Neural cell (in vitro differentiated cells): ENCODE measurements around the gene PLCB1. TPM values are rescaled to one million over a fixed set of nuclear protein-coding genes. Genes with fewer than 3 reads are reported as not detected.

Experiments
- H2AFZ ChIP-seq: fragments of 200-600, 300-800 bp; sonication (generic), shearing (Covaris generic); 2 replicates; pipeline ENCODE4 v1.6.0; 2014; ENCODE audit warnings: low read depth, mild to moderate bottlenecking, antibody characterized with exemption, low read length, moderate library complexity
- H3F3A ChIP-seq: fragments of 200-600 bp; shearing (Covaris generic); 2 replicates; pipeline ENCODE4 v1.6.1; 2016; ENCODE audit warnings: mild to moderate bottlenecking, moderate library complexity, mixed read lengths, antibody characterized with exemption, low read length; ENCODE audit not compliant: insufficient read depth, poor library complexity, severe bottlenecking
- H3K27ac ChIP-seq: fragments of 200-600, 300-800 bp; sonication (generic), shearing (Covaris generic); 2 replicates; pipeline ENCODE4 v1.5.1; 2014; ENCODE audit warnings: mild to moderate bottlenecking, low read length, moderate library complexity
- H3K27me3 ChIP-seq: fragments of 300-800, 200-600 bp; sonication (generic), shearing (Covaris generic); 2 replicates; pipeline ENCODE4 v1.6.0; 2014; ENCODE audit warnings: mild to moderate bottlenecking, low read depth, low read length, moderate library complexity; ENCODE audit not compliant: insufficient read depth
- H3K36me3 ChIP-seq: fragments of 300-800, 200-600 bp; sonication (generic), shearing (Covaris generic); 2 replicates; pipeline ENCODE4 v1.5.1; 2014; ENCODE audit warnings: mild to moderate bottlenecking, antibody characterized with exemption, low read length, moderate library complexity; ENCODE audit not compliant: insufficient read depth
- H3K4me2 ChIP-seq: fragments of 300-800, 200-600 bp; sonication (generic), shearing (Covaris generic); 2 replicates; pipeline ENCODE4 v1.6.0; 2014; ENCODE audit warnings: mild to moderate bottlenecking, low read length
- H3K4me3 ChIP-seq: fragments of 300-800, 200-600 bp; sonication (generic), shearing (Covaris generic); 2 replicates; pipeline ENCODE4 v1.5.1; 2014; ENCODE audit warnings: mild to moderate bottlenecking, low read length, moderate library complexity
- H3K79me2 ChIP-seq: fragments of 200-600 bp; shearing (Covaris generic); replicated peaks from 2 replicates; pipeline ENCODE4 v1.6.0; 2014; ENCODE audit warnings: mild to moderate bottlenecking, low read length, moderate library complexity; ENCODE audit not compliant: insufficient read depth
- H3K9ac ChIP-seq: fragments of 300-800, 200-600 bp; sonication (generic), shearing (Covaris generic); 2 replicates; pipeline ENCODE4 v1.6.1; 2016; ENCODE audit warnings: mild to moderate bottlenecking, low read length, mixed read lengths
- H3K9me2 ChIP-seq: fragments of 200-600 bp; shearing (Covaris generic); 2 replicates; pipeline ENCODE4 v1.6.1; 2016; ENCODE audit warnings: mild to moderate bottlenecking, low read length, mixed read lengths; ENCODE audit not compliant: insufficient read depth
- H3K9me3 ChIP-seq: fragments of 200-600, 300-800 bp; sonication (generic), shearing (Covaris generic); 2 replicates; pipeline ENCODE4 v1.6.1; 2016; ENCODE audit warnings: mild to moderate bottlenecking, mixed run types, low read length, moderate library complexity, mixed read lengths
- H4K20me1 ChIP-seq: fragments of 200-600 bp; shearing (Covaris generic); 2 replicates; pipeline ENCODE4 v1.6.1; 2016; ENCODE audit warnings: mild to moderate bottlenecking, mixed run types; ENCODE audit not compliant: insufficient read depth
- EP300 ChIP-seq: fragments of 450-650 bp; conservative IDR thresholded peaks from 2 replicates; pipeline ENCODE4 v1.6.1; 2014; ENCODE audit warnings: antibody characterized with exemption, mild to moderate bottlenecking, moderate library complexity; ENCODE audit not compliant: poor library complexity, severe bottlenecking
- EZH2 ChIP-seq: fragments of 200-600, 300-800 bp; shearing (Covaris generic), sonication (generic); IDR thresholded peaks from 2 replicates; pipeline ENCODE4 v1.6.1; 2014; ENCODE audit warnings: antibody characterized with exemption, low read length, borderline replicate concordance, mild to moderate bottlenecking; ENCODE audit not compliant: insufficient read depth, poor library complexity, severe bottlenecking
- MXI1 ChIP-seq: fragments of 450-650 bp; conservative IDR thresholded peaks from 2 replicates; pipeline ENCODE4 v1.6.1; 2014; ENCODE audit warnings: antibody characterized with exemption, mild to moderate bottlenecking; ENCODE audit not compliant: poor library complexity, severe bottlenecking
- POLR2AphosphoS5 ChIP-seq: IDR thresholded peaks from 2 replicates; pipeline ENCODE4 v1.6.1; 2012
- RAD21 ChIP-seq: fragments of 450-650 bp; conservative IDR thresholded peaks from 2 replicates; pipeline ENCODE4 v1.6.1; 2014; ENCODE audit warnings: antibody characterized with exemption, mild to moderate bottlenecking, moderate library complexity
- SMC3 ChIP-seq: fragments of 450-650 bp; conservative IDR thresholded peaks from 2 replicates; pipeline ENCODE4 v1.6.1; 2014; ENCODE audit warnings: antibody characterized with exemption, mild to moderate bottlenecking, moderate library complexity; ENCODE audit not compliant: poor library complexity
- TAF1 ChIP-seq: IDR thresholded peaks from 2 replicates; pipeline ENCODE4 v1.6.1; 2012; ENCODE audit warnings: low read depth
- polyA plus RNA-seq: library from polyadenylated mRNA; depleted of rRNA; stranded (reverse); fragments of >200 nt; gene quantifications from 2 replicates; pipeline ENCODE4 v1.2.3, GENCODE V29; 2014
- TF ChIP-seq, protein P1 (sequence below): fragments of 450-650 bp; IDR thresholded peaks from 2 replicates; pipeline ENCODE4 v1.5.1; 2014; ENCODE audit warnings: antibody characterized with exemption, mild to moderate bottlenecking, moderate library complexity; ENCODE audit not compliant: poor library complexity, severe bottlenecking
- TF ChIP-seq, protein P2 (sequence below): IDR thresholded peaks from 2 replicates; pipeline ENCODE4 v1.6.1; 2012; ENCODE audit warnings: borderline replicate concordance

Gene PLCB1
- polyA plus RNA-seq, 1 donor from 2014 or later = 11.4 TPM

DNA sequence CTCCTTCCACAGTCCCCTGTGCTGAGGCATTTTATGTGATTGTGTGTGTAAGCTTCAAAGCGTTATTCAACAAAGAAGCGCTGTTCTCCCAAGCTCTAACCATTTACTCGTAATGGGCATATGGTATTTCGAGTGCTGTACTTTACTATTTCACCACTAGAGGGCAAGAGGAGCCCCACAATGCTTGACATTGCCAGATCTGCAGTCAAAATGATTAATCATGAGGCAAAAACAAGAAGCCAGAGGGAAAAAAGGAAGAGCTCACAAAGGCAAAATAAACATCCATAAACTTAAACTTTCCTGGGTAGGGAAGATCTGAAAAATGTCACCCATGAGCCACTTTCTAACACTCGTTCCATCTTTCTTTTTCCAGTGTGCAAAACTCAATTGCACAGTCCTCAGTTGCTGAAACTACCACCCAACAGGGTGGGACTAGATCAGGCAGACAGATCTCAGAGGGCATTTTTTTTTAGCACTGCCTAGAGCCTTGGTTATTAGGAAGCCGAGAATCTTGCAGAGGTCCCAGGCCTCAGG, 721.8 kb downstream of the PLCB1 start:
- H3K4me2 ChIP-seq = no peak overlapping the region
- no peaks in the 10 kb centered on the region for H3K27me3 ChIP-seq
- H3K79me2 ChIP-seq = no peaks in the 10 kb centered on the region
- H3K4me3 ChIP-seq = no peak overlapping the region
- no peaks in the 10 kb centered on the region for H4K20me1 ChIP-seq
- H3K9me2 ChIP-seq = no peaks in the 10 kb centered on the region
- no peaks in the 10 kb centered on the region for H3F3A ChIP-seq
- no peaks in the 10 kb centered on the region for H3K9me3 ChIP-seq
- H3K9ac ChIP-seq = no peak overlapping the region
- no peak overlapping the region for H3K27ac ChIP-seq
- TF ChIP-seq, protein P1, sequence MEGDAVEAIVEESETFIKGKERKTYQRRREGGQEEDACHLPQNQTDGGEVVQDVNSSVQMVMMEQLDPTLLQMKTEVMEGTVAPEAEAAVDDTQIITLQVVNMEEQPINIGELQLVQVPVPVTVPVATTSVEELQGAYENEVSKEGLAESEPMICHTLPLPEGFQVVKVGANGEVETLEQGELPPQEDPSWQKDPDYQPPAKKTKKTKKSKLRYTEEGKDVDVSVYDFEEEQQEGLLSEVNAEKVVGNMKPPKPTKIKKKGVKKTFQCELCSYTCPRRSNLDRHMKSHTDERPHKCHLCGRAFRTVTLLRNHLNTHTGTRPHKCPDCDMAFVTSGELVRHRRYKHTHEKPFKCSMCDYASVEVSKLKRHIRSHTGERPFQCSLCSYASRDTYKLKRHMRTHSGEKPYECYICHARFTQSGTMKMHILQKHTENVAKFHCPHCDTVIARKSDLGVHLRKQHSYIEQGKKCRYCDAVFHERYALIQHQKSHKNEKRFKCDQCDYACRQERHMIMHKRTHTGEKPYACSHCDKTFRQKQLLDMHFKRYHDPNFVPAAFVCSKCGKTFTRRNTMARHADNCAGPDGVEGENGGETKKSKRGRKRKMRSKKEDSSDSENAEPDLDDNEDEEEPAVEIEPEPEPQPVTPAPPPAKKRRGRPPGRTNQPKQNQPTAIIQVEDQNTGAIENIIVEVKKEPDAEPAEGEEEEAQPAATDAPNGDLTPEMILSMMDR = peak; percentile 90
- no peak for TF ChIP-seq TAF1
- peak; percentile 89 for TF ChIP-seq SMC3
- peak; percentile 84 for TF ChIP-seq RAD21
- H2AFZ ChIP-seq = no peak overlapping the region
- no peaks in the 10 kb centered on the region for H3K36me3 ChIP-seq

DNA sequence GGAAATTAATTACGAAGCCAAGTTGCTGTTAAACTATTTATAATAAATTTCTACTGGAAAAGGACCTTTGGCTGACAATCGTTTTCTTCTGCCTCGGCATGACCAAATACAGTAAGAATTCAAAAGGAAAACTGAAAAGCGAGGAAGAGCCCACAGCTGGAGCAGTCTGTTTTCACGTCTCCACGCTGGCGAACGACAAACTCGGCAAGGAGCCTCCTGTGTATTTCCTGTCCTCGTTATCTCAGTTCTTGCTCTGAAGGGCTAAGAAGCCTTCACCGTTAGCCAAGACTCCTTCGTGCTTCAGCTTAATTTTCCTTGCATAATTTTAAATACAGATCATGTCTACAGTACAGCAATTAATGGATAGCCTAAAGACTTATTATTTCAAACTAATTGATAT, 722.5 kb downstream of the PLCB1 start:
- Histone ChIP-seq H3K27me3 (no peaks in the 10 kb centered on the region), H3K9me3 (no peaks in the 10 kb centered on the region), H3K27ac (no peak overlapping the region), H3K9ac (no peak overlapping the region), H3K36me3 (no peaks in the 10 kb centered on the region), H3K4me3 (no peak overlapping the region), H2AFZ (no peak overlapping the region), H3K79me2 (no peaks in the 10 kb centered on the region), H3F3A (no peaks in the 10 kb centered on the region), H3K9me2 (no peaks in the 10 kb centered on the region), H4K20me1 (no peaks in the 10 kb centered on the region), H3K4me2 (no peak overlapping the region)
- no peak for TF ChIP-seq MXI1
- no peak for TF ChIP-seq EP300
- TF ChIP-seq, protein P2, sequence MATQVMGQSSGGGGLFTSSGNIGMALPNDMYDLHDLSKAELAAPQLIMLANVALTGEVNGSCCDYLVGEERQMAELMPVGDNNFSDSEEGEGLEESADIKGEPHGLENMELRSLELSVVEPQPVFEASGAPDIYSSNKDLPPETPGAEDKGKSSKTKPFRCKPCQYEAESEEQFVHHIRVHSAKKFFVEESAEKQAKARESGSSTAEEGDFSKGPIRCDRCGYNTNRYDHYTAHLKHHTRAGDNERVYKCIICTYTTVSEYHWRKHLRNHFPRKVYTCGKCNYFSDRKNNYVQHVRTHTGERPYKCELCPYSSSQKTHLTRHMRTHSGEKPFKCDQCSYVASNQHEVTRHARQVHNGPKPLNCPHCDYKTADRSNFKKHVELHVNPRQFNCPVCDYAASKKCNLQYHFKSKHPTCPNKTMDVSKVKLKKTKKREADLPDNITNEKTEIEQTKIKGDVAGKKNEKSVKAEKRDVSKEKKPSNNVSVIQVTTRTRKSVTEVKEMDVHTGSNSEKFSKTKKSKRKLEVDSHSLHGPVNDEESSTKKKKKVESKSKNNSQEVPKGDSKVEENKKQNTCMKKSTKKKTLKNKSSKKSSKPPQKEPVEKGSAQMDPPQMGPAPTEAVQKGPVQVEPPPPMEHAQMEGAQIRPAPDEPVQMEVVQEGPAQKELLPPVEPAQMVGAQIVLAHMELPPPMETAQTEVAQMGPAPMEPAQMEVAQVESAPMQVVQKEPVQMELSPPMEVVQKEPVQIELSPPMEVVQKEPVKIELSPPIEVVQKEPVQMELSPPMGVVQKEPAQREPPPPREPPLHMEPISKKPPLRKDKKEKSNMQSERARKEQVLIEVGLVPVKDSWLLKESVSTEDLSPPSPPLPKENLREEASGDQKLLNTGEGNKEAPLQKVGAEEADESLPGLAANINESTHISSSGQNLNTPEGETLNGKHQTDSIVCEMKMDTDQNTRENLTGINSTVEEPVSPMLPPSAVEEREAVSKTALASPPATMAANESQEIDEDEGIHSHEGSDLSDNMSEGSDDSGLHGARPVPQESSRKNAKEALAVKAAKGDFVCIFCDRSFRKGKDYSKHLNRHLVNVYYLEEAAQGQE = no peak
- TF ChIP-seq TAF1 = no peak
- no peak for TF ChIP-seq RAD21
- no peak for TF ChIP-seq SMC3
- no peak for TF ChIP-seq EZH2
- no peak for TF ChIP-seq POLR2AphosphoS5
- TF ChIP-seq, protein P1 = no peak
